Spinal cord (tissue), 10 donors: Measurements from ENCODE around the gene PRDM16. TPM values are rescaled to one million over a fixed set of nuclear protein-coding genes. Genes with fewer than 3 reads are reported as not detected.

ENCODE experiments used
- DNase-seq, 6 donors: peaks; one replicate each; pipeline versions ENCODE4 v3.0.0 to v3.0.0-alpha.2; 2013 to 2015; ENCODE audit warnings: low spot score in 6 of 6, low read depth in 4 of 6
- H3K27ac ChIP-seq: one replicate; pipeline ENCODE4 v1.5.1; 2013; ENCODE audit warnings: low read depth, low read length, control low read depth
- H3K27me3 ChIP-seq: one replicate; pipeline ENCODE4 v1.6.1; 2013; ENCODE audit warnings: low read length; ENCODE audit not compliant: control insufficient read depth, insufficient read depth
- H3K36me3 ChIP-seq: one replicate; pipeline ENCODE4 v1.6.1; 2013; ENCODE audit warnings: low read length; ENCODE audit not compliant: control insufficient read depth, insufficient read depth
- H3K4me1 ChIP-seq: one replicate; pipeline ENCODE4 v1.6.1; 2013; ENCODE audit warnings: low read length; ENCODE audit not compliant: control insufficient read depth, insufficient read depth
- H3K4me3 ChIP-seq: one replicate; pipeline ENCODE4 v1.5.1; 2013; ENCODE audit warnings: low read depth, low read length, control low read depth
- H3K9me3 ChIP-seq: one replicate; pipeline ENCODE4 v1.6.1; 2013; ENCODE audit warnings: low read length; ENCODE audit not compliant: control insufficient read depth, insufficient read depth
- WGBS: methylation state at CpG from one replicate; pipeline ENCODE4 v1.1.5; 2013; ENCODE audit warnings: missing lambda C conversion rate; ENCODE audit not compliant: insufficient coverage; 5-methylcytosine and 5-hydroxymethylcytosine counted together
- polyA plus RNA-seq, 2 donors: library from polyadenylated mRNA; unstranded; fragments of 120-200 nt; gene quantifications; one replicate each; pipeline ENCODE4 v1.2.1, GENCODE V29; 2013; ENCODE audit not compliant: insufficient read length in 2 of 2
- total RNA-seq, 2 donors: library from RNA; depleted of rRNA in 1 of 2; stranded (reverse); fragments of 120-200 nt in 1 of 2; fragments of >200 nt in 1 of 2; gene quantifications; one replicate each; pipeline versions ENCODE4 v1.2.3 to v1.2.4, GENCODE V29; 2013 to 2014
- donor health status: healthy.

The PRDM16 gene
- total and polyA plus RNA-seq, 4 donors: 6.1 to 8.3 (median 7.3) TPM

- peak in 1 of 6 donors; percentile 25 for DNase-seq
- Histone ChIP-seq H3K4me1 (peaks cover 38% of the 10 kb centered on the region), H3K4me3 (no peak overlapping the region), H3K9me3 (no peaks in the 10 kb centered on the region), H3K36me3 (peaks cover 10% of the 10 kb centered on the region), H3K27me3 (peaks cover 3% of the 10 kb centered on the region), H3K27ac (no peak overlapping the region)
- WGBS: 80% methylated on average over 11 of the region's 11 CpGs
Observed at GRCh38 chr1:3268281-3268680, 199.3 kb downstream of the PRDM16 start.

GRCh38 chr1:3270403-3271245 lies 201.6 kb downstream of the PRDM16 start:
- DNase-seq: no peak
- H3K27ac ChIP-seq: no peak overlapping the region
- peaks cover 10% of the 10 kb centered on the region for H3K36me3 ChIP-seq
- peaks cover 34% of the 10 kb centered on the region for H3K4me1 ChIP-seq
- H3K4me3 ChIP-seq: no peak overlapping the region
- no peaks in the 10 kb centered on the region for H3K27me3 ChIP-seq
- WGBS: 81% methylated on average over 24 of the region's 27 CpGs
- no peaks in the 10 kb centered on the region for H3K9me3 ChIP-seq

- WGBS: 69% methylated on average over 9 of the region's 9 CpGs
- Histone ChIP-seq H3K4me1 (peaks cover 45% of the 10 kb centered on the region), H3K9me3 (no peaks in the 10 kb centered on the region), H3K27me3 (no peaks in the 10 kb centered on the region), H3K4me3 (no peak overlapping the region), H3K27ac (no peak overlapping the region), H3K36me3 (peaks cover 12% of the 10 kb centered on the region)
- DNase-seq: no peak
Observed at GRCh38 chr1:3271866-3272265, 202.9 kb downstream of the PRDM16 start.

- peaks cover 51% of the 10 kb centered on the region for H3K4me1 ChIP-seq
- 85% methylated on average over 29 of the region's 29 CpGs for WGBS
- H3K4me3 ChIP-seq: no peak overlapping the region
- no peak overlapping the region for H3K27ac ChIP-seq
- DNase-seq: no peak
- peaks cover 12% of the 10 kb centered on the region for H3K36me3 ChIP-seq
- no peaks in the 10 kb centered on the region for H3K27me3 ChIP-seq
- no peaks in the 10 kb centered on the region for H3K9me3 ChIP-seq
Observed at GRCh38 chr1:3272321-3273045, 203.5 kb downstream of the PRDM16 start.

GRCh38 chr1:3273447-3273846 lies 204.4 kb downstream of the PRDM16 start:
- H3K36me3 ChIP-seq: peaks cover 12% of the 10 kb centered on the region
- 100% methylated on average over 4 of the region's 4 CpGs for WGBS
- no peak overlapping the region for H3K27ac ChIP-seq
- H3K4me1 ChIP-seq: peaks cover 56% of the 10 kb centered on the region
- no peaks in the 10 kb centered on the region for H3K27me3 ChIP-seq
- no peak overlapping the region for H3K4me3 ChIP-seq
- no peak for DNase-seq
- no peaks in the 10 kb centered on the region for H3K9me3 ChIP-seq

- Histone ChIP-seq H3K27ac (no peak overlapping the region), H3K4me1 (peaks cover 68% of the 10 kb centered on the region), H3K36me3 (peaks cover 20% of the 10 kb centered on the region), H3K4me3 (no peak overlapping the region), H3K27me3 (no peaks in the 10 kb centered on the region), H3K9me3 (no peaks in the 10 kb centered on the region)
- peak in 2 of 6 donors; percentile 12 to 49 for DNase-seq
- 77% methylated on average over 12 of the region's 12 CpGs for WGBS
Observed at GRCh38 chr1:3274972-3275371, 206.0 kb downstream of the PRDM16 start.

GRCh38 chr1:3275471-3276340 lies 206.7 kb downstream of the PRDM16 start:
- Histone ChIP-seq H3K9me3 (no peaks in the 10 kb centered on the region), H3K27me3 (no peaks in the 10 kb centered on the region)
- 72% methylated on average over 28 of the region's 37 CpGs for WGBS

GRCh38 chr1:3276341-3276800 lies 207.4 kb downstream of the PRDM16 start:
- Histone ChIP-seq H3K4me1 (peaks cover 66% of the 10 kb centered on the region), H3K9me3 (no peaks in the 10 kb centered on the region), H3K27ac (no peak overlapping the region), H3K27me3 (no peaks in the 10 kb centered on the region), H3K4me3 (no peak overlapping the region), H3K36me3 (peaks cover 20% of the 10 kb centered on the region)
- WGBS: 73% methylated on average over 22 of the region's 22 CpGs
- no peak for DNase-seq

More at GRCh38 chr1:3275471-3276340, 206.7 kb downstream of the PRDM16 start:
- DNase-seq: peak in 1 of 6 donors; percentile 8
- Histone ChIP-seq H3K4me3 (no peak overlapping the region), H3K4me1 (peaks cover 71% of the 10 kb centered on the region), H3K27ac (no peak overlapping the region), H3K36me3 (peaks cover 20% of the 10 kb centered on the region)

GRCh38 chr1:3277011-3277471 lies 208.0 kb downstream of the PRDM16 start:
- no peaks in the 10 kb centered on the region for H3K27me3 ChIP-seq
- 74% methylated on average over 14 of the region's 15 CpGs for WGBS

More at GRCh38 chr1:3277011-3277471, 208.0 kb downstream of the PRDM16 start:
- DNase-seq: no peak
- Histone ChIP-seq H3K27ac (no peak overlapping the region), H3K4me1 (peaks cover 59% of the 10 kb centered on the region), H3K36me3 (peaks cover 20% of the 10 kb centered on the region), H3K4me3 (no peak overlapping the region), H3K9me3 (no peaks in the 10 kb centered on the region)
